Liver (tissue), 9 donors: ENCODE results near the gene CHD5. TPM values are rescaled to one million over a fixed set of nuclear protein-coding genes. Genes with fewer than 3 reads are reported as not detected.

Source experiments
- DNase-seq: peaks from one replicate; pipeline ENCODE4 v3.0.0-alpha.2; 2017; ENCODE audit warnings: low spot score
- H3K27ac ChIP-seq, 2 donors: one replicate each; pipeline ENCODE4 v1.7.0; 2013; ENCODE audit warnings: inconsistent platforms in 2 of 2, low read length in 2 of 2, control low read depth in 1 of 2, low read depth in 1 of 2, mild to moderate bottlenecking in 1 of 2
- H3K27me3 ChIP-seq, 4 donors: one replicate each; pipeline versions ENCODE4 v1.6.1 to v1.7.0; 2013; ENCODE audit warnings: low read length in 3 of 4, inconsistent platforms in 1 of 4, mild to moderate bottlenecking in 1 of 4, moderate library complexity in 1 of 4; ENCODE audit not compliant: control insufficient read depth in 4 of 4, insufficient read depth in 4 of 4
- H3K36me3 ChIP-seq, 4 donors: one replicate each; pipeline versions ENCODE4 v1.6.1 to v1.7.0; 2013; ENCODE audit warnings: low read length in 3 of 4, mild to moderate bottlenecking in 3 of 4, low read depth in 1 of 4, moderate library complexity in 1 of 4; ENCODE audit not compliant: control insufficient read depth in 4 of 4, insufficient read depth in 3 of 4
- H3K4me1 ChIP-seq, 4 donors: one replicate each; pipeline versions ENCODE4 v1.6.1 to v1.7.0; 2013; ENCODE audit warnings: low read length in 3 of 4, mild to moderate bottlenecking in 3 of 4, moderate library complexity in 1 of 4; ENCODE audit not compliant: control insufficient read depth in 4 of 4, insufficient read depth in 4 of 4
- H3K4me3 ChIP-seq, 3 donors: one replicate each; pipeline versions ENCODE4 v1.6.1 to v1.7.0; 2013; ENCODE audit warnings: low read length in 3 of 3, control low read depth in 1 of 3, low read depth in 1 of 3, mild to moderate bottlenecking in 1 of 3
- H3K9ac ChIP-seq, 2 donors: one replicate each; pipeline ENCODE4 v1.7.0; 2013; ENCODE audit warnings: low read length in 2 of 2, mild to moderate bottlenecking in 2 of 2, moderate library complexity in 2 of 2, control low read depth in 1 of 2, low read depth in 1 of 2
- H3K9me3 ChIP-seq, 4 donors: one replicate each; pipeline versions ENCODE4 v1.6.1 to v1.7.0; 2013; ENCODE audit warnings: low read length in 3 of 4; ENCODE audit not compliant: control insufficient read depth in 4 of 4
- EGR1 ChIP-seq, 2 donors: IDR thresholded peaks; 2 replicates each; pipeline ENCODE4 v1.6.1; 2016 to 2018; ENCODE audit warnings: antibody characterized with exemption in 2 of 2, low read depth in 2 of 2
- FOXA1 ChIP-seq: IDR thresholded peaks from 2 replicates; pipeline ENCODE4 v1.6.1; 2016; ENCODE audit warnings: antibody characterized with exemption
- FOXA2 ChIP-seq: IDR thresholded peaks from 2 replicates; pipeline ENCODE4 v1.6.1; 2016; ENCODE audit warnings: antibody characterized with exemption
- GABPA ChIP-seq, 2 donors: IDR thresholded peaks in 1 of 2; conservative IDR thresholded peaks in 1 of 2; 2 replicates each; pipeline ENCODE4 v1.6.1; 2016; ENCODE audit warnings: antibody characterized with exemption in 2 of 2, mild to moderate bottlenecking in 1 of 2, moderate library complexity in 1 of 2
- HNF4A ChIP-seq, 2 donors: conservative IDR thresholded peaks; 2 replicates each; pipeline ENCODE4 v1.6.1; 2016; ENCODE audit warnings: antibody characterized with exemption in 2 of 2, mild to moderate bottlenecking in 2 of 2
- HNF4G ChIP-seq: IDR thresholded peaks from 2 replicates; pipeline ENCODE4 v1.6.1; 2016; ENCODE audit warnings: antibody characterized with exemption
- JUND ChIP-seq, 2 donors: IDR thresholded peaks; 2 replicates each; pipeline ENCODE4 v1.6.1; 2016; ENCODE audit warnings: antibody characterized with exemption in 2 of 2
- MAX ChIP-seq: IDR thresholded peaks from 2 replicates; pipeline ENCODE4 v1.6.1; 2016; ENCODE audit warnings: antibody characterized with exemption
- NR2F2 ChIP-seq: IDR thresholded peaks from 2 replicates; pipeline ENCODE4 v1.6.1; 2016; ENCODE audit warnings: antibody characterized with exemption
- RAD21 ChIP-seq, 2 donors: IDR thresholded peaks; 2 replicates each; pipeline ENCODE4 v1.6.1; 2016; ENCODE audit warnings: antibody characterized with exemption in 2 of 2, mild to moderate bottlenecking in 2 of 2
- REST ChIP-seq: IDR thresholded peaks from 2 replicates; pipeline ENCODE4 v1.6.1; 2016; ENCODE audit warnings: antibody characterized with exemption, mild to moderate bottlenecking
- SP1 ChIP-seq: IDR thresholded peaks from 2 replicates; pipeline ENCODE4 v1.6.1; 2018; ENCODE audit warnings: antibody characterized with exemption, mild to moderate bottlenecking
- TAF1 ChIP-seq: conservative IDR thresholded peaks from 2 replicates; pipeline ENCODE4 v1.6.1; 2016; ENCODE audit warnings: antibody characterized with exemption, mild to moderate bottlenecking
- YY1 ChIP-seq: IDR thresholded peaks from 2 replicates; pipeline ENCODE4 v1.6.1; 2016; ENCODE audit warnings: antibody characterized with exemption, mild to moderate bottlenecking
- ZBTB33 ChIP-seq: IDR thresholded peaks from 2 replicates; pipeline ENCODE4 v1.6.1; 2016; ENCODE audit warnings: antibody characterized with exemption
- WGBS: extraction: QIAGEN DNeasy Blood & Tissue Kit; methylation state at CpG from one replicate; pipeline ENCODE4 v1.1.7; 2013; 5-methylcytosine and 5-hydroxymethylcytosine counted together
- polyA plus RNA-seq, 2 donors: library from polyadenylated mRNA; stranded (reverse) in 1 of 2; unstranded in 1 of 2; fragments of 200-250 nt in 1 of 2; fragments of >200 nt in 1 of 2; fragmentation: Nextera tagmentation in 1 of 2; extraction: Ambion mirVana in 1 of 2; gene quantifications; one replicate each; pipeline versions ENCODE4 v1.2.1 to v1.2.3, GENCODE V29; 2013 to 2015
- total RNA-seq, 2 donors: library from RNA; depleted of rRNA; stranded (reverse); fragments of >200 nt; gene quantifications; one replicate each; pipeline ENCODE4 v1.2.3, GENCODE V29; 2014
- TF ChIP-seq, protein P1 (sequence below): fragments of 150-350 bp; IDR thresholded peaks from 2 replicates; pipeline ENCODE4 v1.5.1; 2017; ENCODE audit warnings: improper control_type of control experiment, low read depth, low read length; ENCODE audit not compliant: missing input control
- donor health status: healthy.
- donor health status: healthy.
- donor health status: healthy.
- donor health status: healthy.
- donor health status: healthy.

The CHD5 gene
- total and polyA plus RNA-seq, 4 donors, result under 0.01 to 0.08 TPM; not detected in 2

DNA sequence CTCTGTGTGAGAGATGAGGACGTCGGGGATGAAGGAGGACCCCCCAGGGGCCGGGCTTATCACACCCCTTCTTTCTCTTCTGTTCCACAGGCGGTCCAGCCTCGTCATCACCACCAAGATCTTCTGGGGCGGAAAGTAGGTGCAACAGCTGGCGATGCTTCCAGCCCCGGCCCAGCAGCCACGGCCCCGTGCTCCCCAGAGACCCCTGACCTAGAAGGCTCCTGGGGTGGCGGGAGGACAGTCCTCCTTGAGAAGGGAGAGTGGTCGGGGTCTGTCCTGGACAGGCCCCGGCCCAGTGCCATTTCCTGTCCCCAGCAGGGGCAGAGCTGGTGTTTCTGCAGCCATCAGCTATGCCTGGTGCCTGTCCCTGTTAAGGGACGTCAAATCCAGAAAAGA lies 92.7 kb downstream of the CHD5 start:
- H3K27me3 ChIP-seq, result no peaks in the 10 kb centered on the region
- H3K9ac ChIP-seq, result no peak overlapping the region
- no peak overlapping the region for H3K27ac ChIP-seq
- H3K36me3 ChIP-seq, result no peaks in the 10 kb centered on the region
- WGBS, result 78% methylated on average over 14 of the region's 14 CpGs
- no peak overlapping the region for H3K4me3 ChIP-seq
- TF ChIP-seq SP1 (no peak), HNF4G (no peak), FOXA1 (no peak), MAX (no peak), YY1 (no peak), RAD21 (IDR thresholded peaks at IDR 0.05) (no peak), JUND (IDR thresholded peaks at IDR 0.05) (no peak), TAF1 (no peak), EGR1 (IDR thresholded peaks at IDR 0.05; ENCODE audit: low read depth in 2 of 2) (no peak), GABPA (IDR thresholded peaks at IDR 0.05 in 1 of 2, conservative IDR thresholded peaks at IDR 0.05 in 1 of 2) (no peak), FOXA2 (no peak), ZBTB33 (no peak), NR2F2 (no peak)
- H3K9me3 ChIP-seq, result no peaks in the 10 kb centered on the region
- no peak for DNase-seq
- no peaks in the 10 kb centered on the region for H3K4me1 ChIP-seq

DNA sequence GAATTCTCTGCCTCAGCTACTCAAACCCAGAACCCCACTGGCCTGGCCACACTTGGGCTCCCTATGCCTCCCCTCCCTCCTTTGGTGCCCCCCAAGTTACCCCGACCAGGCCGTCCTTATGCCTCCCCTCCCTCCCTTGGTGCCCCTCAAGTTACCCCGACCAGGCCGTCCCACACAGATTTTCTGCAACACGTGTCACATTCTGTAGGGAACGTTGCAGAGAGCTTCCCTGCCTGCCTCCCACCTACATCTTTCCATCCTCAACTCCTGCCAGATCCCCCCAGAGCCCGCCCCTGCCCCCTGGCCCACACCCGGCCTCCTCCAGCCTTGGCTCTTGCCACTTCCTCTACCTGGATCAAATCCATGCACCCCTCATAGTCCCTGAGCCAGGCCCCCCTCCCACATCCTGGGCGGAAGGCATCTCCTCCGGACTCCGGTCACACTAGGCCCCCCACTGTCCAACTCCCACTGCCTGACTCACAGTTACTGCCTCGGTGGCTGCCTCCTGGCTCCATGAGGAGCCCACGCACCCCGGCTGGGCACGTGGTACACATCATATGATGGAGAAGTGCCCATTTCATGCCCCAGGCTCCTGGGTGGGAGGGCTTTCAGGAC lies 93.3 kb downstream of the CHD5 start:
- Histone ChIP-seq H3K9ac (no peak overlapping the region), H3K4me1 (no peaks in the 10 kb centered on the region), H3K27me3 (no peaks in the 10 kb centered on the region), H3K27ac (no peak overlapping the region), H3K4me3 (no peak overlapping the region), H3K9me3 (no peaks in the 10 kb centered on the region), H3K36me3 (no peaks in the 10 kb centered on the region)
- WGBS, result 78% methylated on average over 15 of the region's 15 CpGs
- DNase-seq, result no peak
- no peak for TF ChIP-seq JUND (IDR thresholded peaks at IDR 0.05)
- TF ChIP-seq SP1, result no peak
- TF ChIP-seq HNF4A (conservative IDR thresholded peaks at IDR 0.05), result no peak
- no peak for TF ChIP-seq MAX

DNA sequence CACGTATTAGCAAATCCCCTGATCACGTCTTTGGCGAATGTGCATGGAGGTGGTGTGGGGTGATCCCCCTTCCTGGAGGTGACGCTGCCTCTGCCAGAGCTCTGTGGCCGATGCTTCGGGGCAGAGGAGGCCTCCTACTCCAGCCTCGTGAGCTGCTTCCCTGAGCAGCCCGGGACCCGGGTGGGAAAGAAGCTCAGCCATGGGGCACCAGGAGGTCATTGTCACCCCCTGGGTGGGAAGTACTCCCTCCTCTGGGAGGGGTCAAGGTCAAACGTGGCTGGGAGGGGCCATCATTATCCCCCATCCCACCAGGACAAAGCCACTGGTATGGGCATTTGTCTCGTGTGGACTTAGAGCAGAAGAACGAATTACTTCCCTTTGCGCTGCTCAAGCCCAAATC lies 93.8 kb downstream of the CHD5 start:
- Histone ChIP-seq H3K36me3 (no peaks in the 10 kb centered on the region), H3K9ac (no peak overlapping the region), H3K27me3 (no peaks in the 10 kb centered on the region), H3K4me3 (no peak overlapping the region), H3K9me3 (no peaks in the 10 kb centered on the region), H3K4me1 (no peaks in the 10 kb centered on the region), H3K27ac (no peak overlapping the region)
- no peak for DNase-seq
- WGBS, result 76% methylated on average over 13 of the region's 13 CpGs
- TF ChIP-seq HNF4G, result no peak
- TF ChIP-seq GABPA (IDR thresholded peaks at IDR 0.05 in 1 of 2, conservative IDR thresholded peaks at IDR 0.05 in 1 of 2), result no peak
- TF ChIP-seq REST, result no peak
- TF ChIP-seq JUND (IDR thresholded peaks at IDR 0.05), result no peak
- TF ChIP-seq FOXA2, result no peak
- no peak for TF ChIP-seq SP1
- TF ChIP-seq NR2F2, result no peak
- TF ChIP-seq TAF1, result no peak
- TF ChIP-seq YY1, result no peak
- TF ChIP-seq HNF4A (conservative IDR thresholded peaks at IDR 0.05), result no peak
- TF ChIP-seq ZBTB33, result no peak
- TF ChIP-seq RAD21 (IDR thresholded peaks at IDR 0.05), result no peak
- TF ChIP-seq, protein P1, sequence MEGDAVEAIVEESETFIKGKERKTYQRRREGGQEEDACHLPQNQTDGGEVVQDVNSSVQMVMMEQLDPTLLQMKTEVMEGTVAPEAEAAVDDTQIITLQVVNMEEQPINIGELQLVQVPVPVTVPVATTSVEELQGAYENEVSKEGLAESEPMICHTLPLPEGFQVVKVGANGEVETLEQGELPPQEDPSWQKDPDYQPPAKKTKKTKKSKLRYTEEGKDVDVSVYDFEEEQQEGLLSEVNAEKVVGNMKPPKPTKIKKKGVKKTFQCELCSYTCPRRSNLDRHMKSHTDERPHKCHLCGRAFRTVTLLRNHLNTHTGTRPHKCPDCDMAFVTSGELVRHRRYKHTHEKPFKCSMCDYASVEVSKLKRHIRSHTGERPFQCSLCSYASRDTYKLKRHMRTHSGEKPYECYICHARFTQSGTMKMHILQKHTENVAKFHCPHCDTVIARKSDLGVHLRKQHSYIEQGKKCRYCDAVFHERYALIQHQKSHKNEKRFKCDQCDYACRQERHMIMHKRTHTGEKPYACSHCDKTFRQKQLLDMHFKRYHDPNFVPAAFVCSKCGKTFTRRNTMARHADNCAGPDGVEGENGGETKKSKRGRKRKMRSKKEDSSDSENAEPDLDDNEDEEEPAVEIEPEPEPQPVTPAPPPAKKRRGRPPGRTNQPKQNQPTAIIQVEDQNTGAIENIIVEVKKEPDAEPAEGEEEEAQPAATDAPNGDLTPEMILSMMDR, result no peak
- no peak for TF ChIP-seq EGR1 (IDR thresholded peaks at IDR 0.05; ENCODE audit: low read depth in 2 of 2)
